Endodermal cell (in vitro differentiated cells): ENCODE measurements around the gene IARS2. TPM values are rescaled to one million over a fixed set of nuclear protein-coding genes. Genes with fewer than 3 reads are reported as not detected.
A peak's percentile ranks its signal among the peaks of the same experiment; 100 is the strongest.

Experiments
- DNase-seq: peaks from one replicate; pipeline ENCODE4 v3.0.0-alpha.2; 2017
- H3K27ac ChIP-seq: 2 replicates; pipeline ENCODE4 v1.5.1; 2013; ENCODE audit warnings: mild to moderate bottlenecking, low read depth, low read length, moderate library complexity
- H3K27me3 ChIP-seq: 2 replicates; pipeline ENCODE4 v1.6.1; 2013; ENCODE audit warnings: mild to moderate bottlenecking, low read length, moderate library complexity; ENCODE audit not compliant: insufficient read depth, control insufficient read depth, poor library complexity, severe bottlenecking
- H3K36me3 ChIP-seq: 2 replicates; pipeline ENCODE4 v1.7.0; 2013; ENCODE audit warnings: mild to moderate bottlenecking, low read length, moderate library complexity; ENCODE audit not compliant: control insufficient read depth, insufficient read depth
- H3K4me1 ChIP-seq: one replicate; pipeline ENCODE4 v1.7.0; 2013; ENCODE audit warnings: low read length; ENCODE audit not compliant: control insufficient read depth, insufficient read depth
- H3K4me3 ChIP-seq: 2 replicates; pipeline ENCODE4 v1.5.1; 2013; ENCODE audit warnings: mild to moderate bottlenecking, low read length, moderate library complexity
- H3K9ac ChIP-seq: 2 replicates; pipeline ENCODE4 v1.6.1; 2013; ENCODE audit warnings: mild to moderate bottlenecking, low read length, moderate library complexity; ENCODE audit not compliant: poor library complexity, severe bottlenecking; ENCODE audit errors: extremely low read depth
- H3K9me3 ChIP-seq: 2 replicates; pipeline ENCODE4 v1.6.1; 2013; ENCODE audit warnings: mild to moderate bottlenecking, low read length, moderate library complexity; ENCODE audit not compliant: control insufficient read depth
- H3K27ac Mint-ChIP-seq: 2 replicates; pipeline ENCODE4 v1.8.0; 2020; ENCODE audit warnings: mixed read lengths
- H3K27me3 Mint-ChIP-seq: 2 replicates; pipeline ENCODE4 v1.8.0; 2021; ENCODE audit warnings: mild to moderate bottlenecking, mixed read lengths; ENCODE audit not compliant: insufficient read depth
- H3K36me3 Mint-ChIP-seq: 2 replicates; pipeline ENCODE4 v1.8.0; 2020; ENCODE audit warnings: low read depth, mixed read lengths
- H3K4me1 Mint-ChIP-seq: 2 replicates; pipeline ENCODE4 v1.8.0; 2020; ENCODE audit warnings: mixed read lengths
- H3K4me3 Mint-ChIP-seq: 2 replicates; pipeline ENCODE4 v1.8.0; 2020; ENCODE audit warnings: mild to moderate bottlenecking, moderate library complexity, mixed read lengths
- H3K9me3 Mint-ChIP-seq: 2 replicates; pipeline ENCODE4 v1.8.0; 2020; ENCODE audit warnings: mild to moderate bottlenecking, mixed read lengths
- CTCF ChIP-seq: fragments of 200-600 bp; sonication (generic); conservative IDR thresholded peaks from 2 replicates; pipeline ENCODE4 v1.5.0; 2021; ENCODE audit warnings: antibody characterized with exemption, mild to moderate bottlenecking
- WGBS, 2 experiments: methylation state at CpG; one replicate each; pipeline versions ENCODE4 v1.1.5 to v1.1.7; 2013; ENCODE audit warnings: missing lambda C conversion rate in 2 of 2, mixed read lengths in 1 of 2; ENCODE audit not compliant: insufficient coverage in 1 of 2, insufficient read length in 1 of 2; 5-methylcytosine and 5-hydroxymethylcytosine counted together
- total RNA-seq, 2 donors: library from RNA; stranded (reverse); fragmentation: NEBNext Ultra II Directional in 1 of 2; extraction: Animal tissue kit (Norgen Biotek cat#: 25700) in 1 of 2; gene quantifications; 2 replicates in 1 of 2; 3 replicates in 1 of 2; pipeline ENCODE4 v1.2.1, GENCODE V29; 2021

The IARS2 gene
- total RNA-seq, 2 donors from 2014 or later, result 78.2 to 89.4 TPM

DNA sequence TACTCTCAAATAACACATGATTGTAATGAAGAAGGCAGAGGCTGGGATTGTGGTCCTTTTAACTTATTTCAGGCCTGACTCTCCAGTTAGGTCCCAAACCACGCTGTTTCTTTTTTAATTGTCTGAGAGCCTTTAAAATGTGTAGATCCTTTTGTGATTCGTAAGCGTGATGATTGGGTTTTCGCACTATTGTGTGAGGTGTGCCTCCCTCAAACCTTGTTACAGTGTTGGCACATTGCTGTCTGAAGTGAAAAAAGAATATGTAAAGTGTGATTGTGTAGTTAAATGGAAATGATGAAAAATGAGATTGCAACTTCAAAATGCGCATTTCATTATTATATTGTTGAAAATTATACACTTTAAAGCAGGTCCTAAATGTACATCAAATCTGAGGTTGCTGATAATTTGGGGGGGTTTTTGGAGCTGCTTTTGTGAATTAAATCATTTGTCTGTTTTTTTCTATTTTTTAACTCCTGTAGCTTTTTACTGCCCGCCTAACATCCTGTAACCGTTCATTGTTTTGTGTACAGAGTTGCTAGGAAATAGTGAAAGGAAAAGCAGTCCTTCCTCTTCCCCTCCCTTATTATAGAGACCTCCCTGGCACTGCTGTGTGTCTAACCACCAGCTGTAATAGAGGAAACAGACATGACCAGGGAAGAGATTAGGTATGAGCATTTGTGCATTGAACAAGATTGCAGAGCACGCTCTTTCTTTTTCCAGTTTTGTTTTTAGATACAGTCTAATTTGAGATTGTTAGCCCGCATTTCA is 43.3 kb downstream of the IARS2 start:
- H3K4me3 ChIP-seq, result no peak overlapping the region
- H3K9me3 ChIP-seq, result no peaks in the 10 kb centered on the region
- H3K9me3 Mint-ChIP-seq, result no peaks in the 10 kb centered on the region
- no peaks in the 10 kb centered on the region for H3K4me1 Mint-ChIP-seq
- no peak for DNase-seq
- 96 to 97% methylated on average over 5 to 7 of the region's 9 CpGs for WGBS, 2 experiments
- no peaks in the 10 kb centered on the region for H3K27me3 ChIP-seq
- H3K4me3 Mint-ChIP-seq, result no peak overlapping the region
- H3K36me3 ChIP-seq, result peaks cover 79% of the 10 kb centered on the region
- H3K36me3 Mint-ChIP-seq, result peaks cover 79% of the 10 kb centered on the region
- no peak overlapping the region for H3K27ac ChIP-seq
- no peaks in the 10 kb centered on the region for H3K4me1 ChIP-seq
- TF ChIP-seq CTCF, result no peak
- H3K9ac ChIP-seq, result no peak overlapping the region
- no peaks in the 10 kb centered on the region for H3K27me3 Mint-ChIP-seq
- no peak overlapping the region for H3K27ac Mint-ChIP-seq

GRCh38 chr1:220139966-220140365 is 46.0 kb downstream of the IARS2 start:
- peaks cover 78% of the 10 kb centered on the region for H3K36me3 ChIP-seq
- 98 to 100% methylated on average over 3 to 5 of the region's 6 CpGs for WGBS, 2 experiments

GRCh38 chr1:220144051-220144450 is 50.1 kb downstream of the IARS2 start:
- Histone ChIP-seq H3K27ac (no peak overlapping the region), H3K9me3 (no peaks in the 10 kb centered on the region), H3K27me3 (no peaks in the 10 kb centered on the region), H3K4me1 (no peaks in the 10 kb centered on the region), H3K36me3 (peaks cover 76% of the 10 kb centered on the region), H3K9ac (no peak overlapping the region), H3K4me3 (no peak overlapping the region)
- Mint-ChIP-seq H3K27me3 (no peaks in the 10 kb centered on the region), H3K27ac (peak overlapping the region; percentile 56), H3K9me3 (no peaks in the 10 kb centered on the region), H3K36me3 (peaks cover 63% of the 10 kb centered on the region), H3K4me1 (no peaks in the 10 kb centered on the region), H3K4me3 (no peak overlapping the region)
- 97 to 99% methylated on average over 4 to 5 of the region's 5 CpGs for WGBS, 2 experiments
- TF ChIP-seq CTCF, result no peak
- no peak for DNase-seq

More at GRCh38 chr1:220139966-220140365, 46.0 kb downstream of the IARS2 start:
- Mint-ChIP-seq H3K27me3 (no peaks in the 10 kb centered on the region), H3K9me3 (no peaks in the 10 kb centered on the region), H3K27ac (no peak overlapping the region), H3K36me3 (peaks cover 65% of the 10 kb centered on the region), H3K4me1 (no peaks in the 10 kb centered on the region), H3K4me3 (no peak overlapping the region)
- no peak for DNase-seq
- TF ChIP-seq CTCF, result no peak
- Histone ChIP-seq H3K27ac (no peak overlapping the region), H3K4me1 (no peaks in the 10 kb centered on the region), H3K27me3 (no peaks in the 10 kb centered on the region), H3K9ac (no peak overlapping the region), H3K4me3 (no peak overlapping the region), H3K9me3 (no peaks in the 10 kb centered on the region)
